ENCODE measurements around the gene MEX3C. TPM values are rescaled to one million over a fixed set of nuclear protein-coding genes. Genes with fewer than 3 reads are reported as not detected.

Gene MEX3C
- total RNA-seq, 1 donor from 2014 or later = 51.0 TPM

Other genes starting within 250 kb of the MEX3C start
- 6.1 and 7.1 TPM in 2 replicates for gene ELAC1, start 229.6 kb downstream of the MEX3C start, total RNA-seq
- gene SMAD4, start 167.5 kb downstream of the MEX3C start, total RNA-seq = 87.4 and 90.7 TPM in 2 replicates